Liver (tissue), 6 donors: ENCODE data around the gene RAB1A. TPM values are rescaled to one million over a fixed set of nuclear protein-coding genes. Genes with fewer than 3 reads are reported as not detected.

ENCODE experiments used
- ATF3 ChIP-seq: IDR thresholded peaks from 2 replicates; pipeline ENCODE4 v1.6.1; 2016; ENCODE audit warnings: antibody characterized with exemption
- EGR1 ChIP-seq, 2 donors: IDR thresholded peaks; 2 replicates each; pipeline ENCODE4 v1.6.1; 2016 to 2018; ENCODE audit warnings: antibody characterized with exemption in 2 of 2, low read depth in 2 of 2
- GABPA ChIP-seq, 2 donors: IDR thresholded peaks in 1 of 2; conservative IDR thresholded peaks in 1 of 2; 2 replicates each; pipeline ENCODE4 v1.6.1; 2016; ENCODE audit warnings: antibody characterized with exemption in 2 of 2, mild to moderate bottlenecking in 1 of 2, moderate library complexity in 1 of 2
- HNF4A ChIP-seq, 2 donors: conservative IDR thresholded peaks; 2 replicates each; pipeline ENCODE4 v1.6.1; 2016; ENCODE audit warnings: antibody characterized with exemption in 2 of 2, mild to moderate bottlenecking in 2 of 2
- JUND ChIP-seq, 2 donors: IDR thresholded peaks; 2 replicates each; pipeline ENCODE4 v1.6.1; 2016; ENCODE audit warnings: antibody characterized with exemption in 2 of 2
- RAD21 ChIP-seq, 2 donors: IDR thresholded peaks; 2 replicates each; pipeline ENCODE4 v1.6.1; 2016; ENCODE audit warnings: antibody characterized with exemption in 2 of 2, mild to moderate bottlenecking in 2 of 2
- SP1 ChIP-seq: IDR thresholded peaks from 2 replicates; pipeline ENCODE4 v1.6.1; 2018; ENCODE audit warnings: antibody characterized with exemption, mild to moderate bottlenecking
- YY1 ChIP-seq: IDR thresholded peaks from 2 replicates; pipeline ENCODE4 v1.6.1; 2016; ENCODE audit warnings: antibody characterized with exemption, mild to moderate bottlenecking
- ZBTB33 ChIP-seq: IDR thresholded peaks from 2 replicates; pipeline ENCODE4 v1.6.1; 2016; ENCODE audit warnings: antibody characterized with exemption
- polyA plus RNA-seq, 2 donors: library from polyadenylated mRNA; stranded (reverse) in 1 of 2; unstranded in 1 of 2; fragments of 200-250 nt in 1 of 2; fragments of >200 nt in 1 of 2; fragmentation: Nextera tagmentation in 1 of 2; extraction: Ambion mirVana in 1 of 2; gene quantifications; one replicate each; pipeline versions ENCODE4 v1.2.1 to v1.2.3, GENCODE V29; 2013 to 2015
- small RNA-seq: library from RNA; depleted of rRNA; stranded (forward); fragments of <200 nt; gene quantifications from one replicate; pipeline ENCODE3, GENCODE V24; 2014
- total RNA-seq, 2 donors: library from RNA; depleted of rRNA; stranded (reverse); fragments of >200 nt; gene quantifications; one replicate each; pipeline ENCODE4 v1.2.3, GENCODE V29; 2014
- donor health status: healthy.
- donor health status: healthy.
- donor health status: healthy.

The RAB1A gene
- total and polyA plus RNA-seq, 4 donors, result 52.8 to 89.7 (median 77.8) TPM

GRCh38 chr2:65037178-65037577, 92.7 kb downstream of the RAB1A start (continued):
- TF ChIP-seq ZBTB33 (no peak), GABPA (IDR thresholded peaks at IDR 0.05 in 1 of 2, conservative IDR thresholded peaks at IDR 0.05 in 1 of 2) (no peak), JUND (IDR thresholded peaks at IDR 0.05) (no peak), HNF4A (conservative IDR thresholded peaks at IDR 0.05) (no peak), YY1 (no peak), EGR1 (IDR thresholded peaks at IDR 0.05; ENCODE audit: low read depth in 2 of 2) (no peak), SP1 (no peak), ATF3 (no peak), RAD21 (IDR thresholded peaks at IDR 0.05) (no peak)

Small RNAs within 50 kb of the gene (small RNA-seq; reads per million reads assigned to genes)
- gene RF00090, result not detected

Other genes starting within 250 kb of the RAB1A start
- 10 to 100 TPM in 1 of 2 donors, 1 to 10 TPM in 1; 8.8 to 23.4 TPM for gene SLC1A4, start 140.7 kb downstream of the RAB1A start, total RNA-seq
- gene SLC1A4, start 140.7 kb downstream of the RAB1A start, polyA plus RNA-seq, result 10 to 100 TPM in 1 of 2 donors, 1 to 10 TPM in 1; 3.4 to 10.5 TPM
- 1 to 10 TPM; 2.5 to 5.8 TPM for gene CEP68, start 73.7 kb downstream of the RAB1A start, total RNA-seq
- gene CEP68, start 73.7 kb downstream of the RAB1A start, polyA plus RNA-seq, result 1 to 10 TPM; 2.1 to 5.8 TPM
- gene ACTR2, start 97.7 kb upstream of the RAB1A start, total RNA-seq, result 10 to 100 TPM; 48.9 to 72.0 TPM
- 10 to 100 TPM; 21.6 to 42.9 TPM for gene ACTR2, start 97.7 kb upstream of the RAB1A start, polyA plus RNA-seq